ENCODE data around the gene SLC6A7. TPM values are rescaled to one million over a fixed set of nuclear protein-coding genes. Genes with fewer than 3 reads are reported as not detected.
A peak's percentile ranks its signal among the peaks of the same experiment; 100 is the strongest.

Gene SLC6A7
- total RNA-seq, 4 donors from 2014 or later, result not detected

DNA sequence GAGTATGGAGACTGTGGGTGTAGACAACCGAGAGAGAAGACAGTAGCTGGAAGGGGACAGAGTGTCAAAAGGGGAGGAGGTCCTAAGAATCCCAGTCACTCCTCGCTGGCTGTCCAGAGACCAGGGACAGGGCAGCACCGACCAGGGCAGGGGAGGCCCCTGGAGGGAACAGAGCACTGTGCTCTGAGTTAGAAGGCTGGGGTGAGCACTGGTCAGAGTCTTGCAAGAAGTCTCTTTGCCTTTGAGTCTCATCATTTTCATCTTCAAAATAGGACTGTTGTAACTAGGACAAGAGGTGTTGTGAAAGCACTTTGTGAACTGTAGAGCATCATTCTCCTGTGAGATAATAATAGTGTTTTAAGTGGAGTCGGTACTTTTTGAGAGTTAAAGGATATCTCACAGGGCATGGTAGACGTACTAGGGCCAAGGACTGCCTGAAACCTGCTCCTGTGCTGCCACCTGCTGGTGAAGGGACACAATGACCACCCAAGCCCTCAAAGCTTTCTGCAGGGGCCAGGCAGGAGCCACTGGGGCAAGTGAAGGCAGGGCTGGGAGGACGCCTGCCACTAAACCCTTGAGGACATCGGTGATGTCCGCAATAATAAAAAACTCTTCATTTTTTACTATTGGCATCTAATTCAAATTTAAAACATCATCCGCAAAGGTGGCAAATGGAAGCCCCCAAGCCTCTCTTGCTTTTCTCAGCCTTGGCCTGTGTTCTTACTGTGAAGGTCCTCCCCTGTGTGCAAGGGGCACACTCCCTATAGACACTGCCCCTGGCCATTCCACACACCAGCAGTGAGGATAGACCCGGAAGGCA is 28.2 kb downstream of the SLC6A7 start:
- ATAC-seq (ENCODE audit: low FRiP score), result peak; percentile 62
- TF ChIP-seq, protein P1, sequence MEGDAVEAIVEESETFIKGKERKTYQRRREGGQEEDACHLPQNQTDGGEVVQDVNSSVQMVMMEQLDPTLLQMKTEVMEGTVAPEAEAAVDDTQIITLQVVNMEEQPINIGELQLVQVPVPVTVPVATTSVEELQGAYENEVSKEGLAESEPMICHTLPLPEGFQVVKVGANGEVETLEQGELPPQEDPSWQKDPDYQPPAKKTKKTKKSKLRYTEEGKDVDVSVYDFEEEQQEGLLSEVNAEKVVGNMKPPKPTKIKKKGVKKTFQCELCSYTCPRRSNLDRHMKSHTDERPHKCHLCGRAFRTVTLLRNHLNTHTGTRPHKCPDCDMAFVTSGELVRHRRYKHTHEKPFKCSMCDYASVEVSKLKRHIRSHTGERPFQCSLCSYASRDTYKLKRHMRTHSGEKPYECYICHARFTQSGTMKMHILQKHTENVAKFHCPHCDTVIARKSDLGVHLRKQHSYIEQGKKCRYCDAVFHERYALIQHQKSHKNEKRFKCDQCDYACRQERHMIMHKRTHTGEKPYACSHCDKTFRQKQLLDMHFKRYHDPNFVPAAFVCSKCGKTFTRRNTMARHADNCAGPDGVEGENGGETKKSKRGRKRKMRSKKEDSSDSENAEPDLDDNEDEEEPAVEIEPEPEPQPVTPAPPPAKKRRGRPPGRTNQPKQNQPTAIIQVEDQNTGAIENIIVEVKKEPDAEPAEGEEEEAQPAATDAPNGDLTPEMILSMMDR (IDR thresholded peaks at IDR 0.05), result peak in 1 of 3 donors; percentile 91
- DNase-seq (ENCODE audit: low spot score), result peak; percentile 69

DNA sequence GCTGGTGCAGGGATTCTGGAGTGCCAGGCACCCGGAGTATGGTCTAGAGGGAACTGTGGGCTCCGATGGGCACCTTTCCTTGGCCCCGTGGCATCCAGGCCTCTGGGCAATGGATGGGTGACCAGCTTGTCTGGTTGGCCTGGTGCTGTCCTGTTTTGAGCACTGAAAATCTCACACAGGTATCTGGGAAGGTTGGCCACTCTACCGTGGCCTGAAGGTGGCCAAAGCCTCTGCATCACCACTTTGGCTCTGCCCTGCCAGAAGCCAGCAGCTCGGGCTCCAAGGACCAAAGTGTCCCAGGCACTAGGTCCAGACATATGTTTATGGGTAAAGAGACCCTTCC is 28.8 kb downstream of the SLC6A7 start:
- ATAC-seq (ENCODE audit: low FRiP score) (no peak), DNase-seq (ENCODE audit: low spot score) (no peak)
- TF ChIP-seq, protein P1 (IDR thresholded peaks at IDR 0.05), result no peak

DNA sequence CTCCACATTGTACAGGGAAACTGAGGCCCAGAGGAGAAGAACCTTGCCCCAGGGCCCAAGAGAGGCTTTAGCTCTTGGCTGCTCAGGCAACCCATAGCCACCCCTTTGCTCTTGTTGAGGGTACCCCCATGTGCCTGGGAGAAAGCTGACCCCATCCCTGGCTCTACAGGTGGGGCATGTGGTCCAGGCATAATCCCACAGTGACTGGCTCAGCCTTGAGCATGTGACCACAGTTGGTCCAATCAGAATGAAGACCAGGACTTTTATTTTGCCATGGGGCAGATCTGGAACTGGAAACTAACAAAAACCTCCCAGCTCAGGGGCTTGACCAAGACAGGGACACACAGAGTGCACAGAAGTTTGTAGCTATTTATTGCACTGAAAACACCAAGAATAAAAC is 29.3 kb downstream of the SLC6A7 start:
- TF ChIP-seq, protein P1 (IDR thresholded peaks at IDR 0.05), result no peak
- no peak for ATAC-seq (ENCODE audit: low FRiP score)

DNA sequence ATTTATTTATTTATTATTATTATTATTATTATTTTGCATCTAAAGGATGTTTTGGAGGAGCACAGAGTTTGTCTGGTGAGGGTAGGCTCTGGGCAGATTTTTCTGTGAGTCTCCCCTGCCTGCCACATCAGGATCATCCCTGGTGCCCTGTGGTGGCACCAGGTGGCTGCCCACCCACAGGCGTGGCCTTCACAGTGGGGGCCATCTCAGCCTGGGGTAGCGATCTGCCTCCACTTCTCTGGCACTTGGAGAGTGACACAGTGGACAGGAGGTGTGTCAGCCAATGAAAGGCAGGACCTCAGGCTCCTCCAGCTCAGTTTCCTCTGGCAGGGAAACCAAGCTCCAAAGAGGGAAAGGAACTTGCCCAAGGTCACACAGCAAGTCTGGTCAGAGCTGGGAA is 30.0 kb downstream of the SLC6A7 start:
- DNase-seq (ENCODE audit: low spot score), result no peak
- TF ChIP-seq, protein P1 (IDR thresholded peaks at IDR 0.05), result no peak
- ATAC-seq (ENCODE audit: low FRiP score), result no peak

More for the DNA sequence above, 29.3 kb downstream of the SLC6A7 start:
- DNase-seq (ENCODE audit: low spot score), result no peak

DNA sequence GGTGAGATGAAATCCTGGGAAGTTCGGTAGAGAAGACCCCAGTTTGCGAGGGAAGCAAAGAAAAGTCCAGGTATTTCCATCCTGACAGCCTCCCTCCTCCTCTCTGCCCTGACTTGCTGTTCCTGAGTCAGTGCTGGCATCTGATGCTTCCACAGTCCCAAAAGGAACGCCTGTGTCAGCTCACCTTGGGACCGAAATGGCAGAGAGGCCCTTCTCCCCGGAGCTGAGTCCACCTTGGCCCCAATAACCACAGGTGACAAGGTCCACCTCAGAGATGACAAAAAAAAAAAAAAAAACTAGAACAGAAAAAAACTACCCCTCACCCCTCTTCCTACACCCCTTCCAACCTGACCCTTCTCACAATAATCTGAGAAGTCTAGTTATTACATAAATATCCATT is 31.6 kb downstream of the SLC6A7 start:
- DNase-seq (ENCODE audit: low spot score) (no peak), ATAC-seq (ENCODE audit: low FRiP score) (no peak)
- TF ChIP-seq, protein P1 (IDR thresholded peaks at IDR 0.05), result no peak

DNA sequence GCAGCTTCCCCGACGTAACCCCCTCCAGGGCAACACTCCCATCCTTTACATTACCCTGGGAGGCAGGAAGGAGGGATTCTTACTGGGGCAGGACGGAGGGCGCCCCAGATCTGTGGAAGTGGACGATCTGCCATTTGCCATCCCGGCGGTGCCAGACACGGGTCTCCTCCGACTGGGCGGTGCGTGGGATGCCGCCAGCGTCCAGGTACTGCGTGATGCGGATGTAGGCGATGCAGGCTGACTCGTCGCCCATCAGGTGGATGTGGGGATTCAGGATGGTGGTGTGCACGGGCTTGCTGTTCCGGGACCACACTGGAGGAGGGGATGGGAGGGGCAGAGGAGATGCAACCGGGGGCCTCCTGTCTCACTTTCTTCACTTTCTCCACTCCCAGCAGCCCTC is 33.0 kb downstream of the SLC6A7 start:
- no peak for DNase-seq (ENCODE audit: low spot score)
- no peak for ATAC-seq (ENCODE audit: low FRiP score)
- TF ChIP-seq, protein P1 (IDR thresholded peaks at IDR 0.05), result no peak

DNA sequence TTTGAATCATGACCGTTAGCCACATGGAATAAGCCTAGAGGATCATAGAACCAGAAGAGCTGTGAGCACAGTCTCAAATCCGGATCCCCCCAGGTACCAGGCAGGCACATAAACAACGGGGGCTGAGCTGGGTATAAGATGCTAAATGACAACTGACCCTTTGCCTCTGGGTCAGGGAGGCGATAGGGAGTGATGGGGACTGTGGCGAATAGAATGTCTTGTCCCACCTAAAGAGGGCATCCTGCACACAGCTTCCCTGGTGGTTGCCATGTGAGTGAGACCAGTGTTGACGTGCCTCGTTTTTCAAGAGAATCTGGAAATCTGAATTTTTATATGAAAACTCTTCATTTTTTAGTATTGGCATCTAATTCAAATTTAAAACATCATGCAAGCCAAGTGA is 33.6 kb downstream of the SLC6A7 start:
- ATAC-seq (ENCODE audit: low FRiP score) (no peak), DNase-seq (ENCODE audit: low spot score) (no peak)
- TF ChIP-seq, protein P1 (IDR thresholded peaks at IDR 0.05), result no peak

All from omental fat pad (tissue), 4 donors.